Stimulated activated naive CD8-positive, alpha-beta T cell treated with anti-CD3 and anti-CD28 coated beads, Interleukin-15, amount 100 ng/mL, for 72 hours (primary cell): Measurements from ENCODE around the gene PPP1R1C.

ENCODE experiments used
- ATAC-seq: fragments of 150-1000 bp; cut with Tn5 transposase; 2 replicates; pipeline ENCODE4 v1.10.0; 2021; ENCODE audit warnings: mild to moderate bottlenecking, moderate library complexity
- DNase-seq, 2 donors: peaks; one replicate each; pipeline ENCODE4 v3.0.0; 2021 to 2022
- H3K27ac Mint-ChIP-seq, 2 donors: one replicate each; pipeline ENCODE4 v1.8.0; 2022; ENCODE audit warnings: mild to moderate bottlenecking in 2 of 2, mixed read lengths in 2 of 2, moderate library complexity in 2 of 2
- H3K27me3 Mint-ChIP-seq: one replicate; pipeline ENCODE4 v1.8.0; 2022; ENCODE audit warnings: mixed read lengths
- H3K4me1 Mint-ChIP-seq: one replicate; pipeline ENCODE4 v1.8.0; 2022; ENCODE audit warnings: mild to moderate bottlenecking, mixed read lengths
- H3K4me3 Mint-ChIP-seq, 2 donors: one replicate each; pipeline ENCODE4 v1.8.0; 2022; ENCODE audit warnings: mild to moderate bottlenecking in 2 of 2, mixed read lengths in 2 of 2, moderate library complexity in 1 of 2
- H3K9me3 Mint-ChIP-seq, 2 donors: one replicate each; pipeline ENCODE4 v1.8.0; 2022; ENCODE audit warnings: mixed read lengths in 2 of 2

The PPP1R1C gene

GRCh38 chr2:182088681-182089320, 103.1 kb downstream of the PPP1R1C start:
- no peak overlapping the region for H3K4me3 Mint-ChIP-seq
- peaks cover 0 to 6% of the 10 kb centered on the region in 2 donors for H3K9me3 Mint-ChIP-seq
- no peak for DNase-seq
- no peak overlapping the region for H3K27ac Mint-ChIP-seq
- H3K27me3 Mint-ChIP-seq = no peaks in the 10 kb centered on the region
- H3K4me1 Mint-ChIP-seq = no peaks in the 10 kb centered on the region
- ATAC-seq = no peak

- Mint-ChIP-seq H3K4me3 (no peak overlapping the region), H3K9me3 (peaks cover 0 to 9% of the 10 kb centered on the region in 2 donors), H3K4me1 (no peaks in the 10 kb centered on the region), H3K27ac (no peak overlapping the region), H3K27me3 (no peaks in the 10 kb centered on the region)
- ATAC-seq (no peak), DNase-seq (no peak)
Observed at GRCh38 chr2:182090486-182090885, 104.8 kb downstream of the PPP1R1C start.

GRCh38 chr2:182097571-182098164, 112.0 kb downstream of the PPP1R1C start:
- Mint-ChIP-seq H3K9me3 (peaks cover 0 to 9% of the 10 kb centered on the region in 2 donors), H3K27ac (no peak overlapping the region), H3K27me3 (no peaks in the 10 kb centered on the region), H3K4me1 (no peaks in the 10 kb centered on the region), H3K4me3 (no peak overlapping the region)
- DNase-seq = no peak
- no peak for ATAC-seq

- ATAC-seq (no peak), DNase-seq (no peak)
- Mint-ChIP-seq H3K4me3 (no peak overlapping the region), H3K9me3 (peaks cover 0 to 5% of the 10 kb centered on the region in 2 donors), H3K4me1 (no peaks in the 10 kb centered on the region), H3K27ac (no peak overlapping the region), H3K27me3 (no peaks in the 10 kb centered on the region)
Observed at GRCh38 chr2:182098648-182099047, 113.0 kb downstream of the PPP1R1C start.

GRCh38 chr2:182101263-182101662, 115.6 kb downstream of the PPP1R1C start:
- no peaks in the 10 kb centered on the region for H3K4me1 Mint-ChIP-seq
- ATAC-seq = no peak
- no peak overlapping the region for H3K4me3 Mint-ChIP-seq
- no peaks in the 10 kb centered on the region for H3K27me3 Mint-ChIP-seq
- no peak overlapping the region for H3K27ac Mint-ChIP-seq
- no peaks in the 10 kb centered on the region for H3K9me3 Mint-ChIP-seq
- DNase-seq = no peak

- no peaks in the 10 kb centered on the region for H3K9me3 Mint-ChIP-seq
- H3K27me3 Mint-ChIP-seq = no peaks in the 10 kb centered on the region
- H3K4me3 Mint-ChIP-seq = no peak overlapping the region
- no peak for ATAC-seq
- no peak overlapping the region for H3K27ac Mint-ChIP-seq
- no peak for DNase-seq
- H3K4me1 Mint-ChIP-seq = no peaks in the 10 kb centered on the region
Observed at GRCh38 chr2:182103526-182103925, 117.9 kb downstream of the PPP1R1C start.

- H3K27me3 Mint-ChIP-seq = no peaks in the 10 kb centered on the region
- H3K27ac Mint-ChIP-seq = no peak overlapping the region
- H3K4me1 Mint-ChIP-seq = no peaks in the 10 kb centered on the region
- H3K4me3 Mint-ChIP-seq = no peak overlapping the region
- DNase-seq (no peak), ATAC-seq (no peak)
- H3K9me3 Mint-ChIP-seq = no peaks in the 10 kb centered on the region
Observed at GRCh38 chr2:182110347-182110746, 124.7 kb downstream of the PPP1R1C start.

- Mint-ChIP-seq H3K27me3 (no peaks in the 10 kb centered on the region), H3K4me1 (no peaks in the 10 kb centered on the region), H3K9me3 (no peaks in the 10 kb centered on the region), H3K4me3 (no peak overlapping the region), H3K27ac (no peak overlapping the region)
- DNase-seq (no peak), ATAC-seq (no peak)
Observed at GRCh38 chr2:182113334-182113733, 127.7 kb downstream of the PPP1R1C start.

GRCh38 chr2:182115258-182115657, 129.6 kb downstream of the PPP1R1C start:
- no peak overlapping the region for H3K27ac Mint-ChIP-seq
- no peaks in the 10 kb centered on the region for H3K9me3 Mint-ChIP-seq
- H3K4me3 Mint-ChIP-seq = no peak overlapping the region
- ATAC-seq (no peak), DNase-seq (no peak)
- H3K27me3 Mint-ChIP-seq = no peaks in the 10 kb centered on the region
- no peaks in the 10 kb centered on the region for H3K4me1 Mint-ChIP-seq

- Mint-ChIP-seq H3K27me3 (no peaks in the 10 kb centered on the region), H3K4me3 (no peak overlapping the region), H3K4me1 (no peaks in the 10 kb centered on the region), H3K9me3 (peaks cover 0 to 2% of the 10 kb centered on the region in 2 donors), H3K27ac (no peak overlapping the region)
- ATAC-seq = no peak
- no peak for DNase-seq
Observed at GRCh38 chr2:182116774-182117173, 131.1 kb downstream of the PPP1R1C start.

- no peaks in the 10 kb centered on the region for H3K27me3 Mint-ChIP-seq
- no peak overlapping the region for H3K27ac Mint-ChIP-seq
- ATAC-seq (no peak), DNase-seq (no peak)
- peaks cover 0 to 4% of the 10 kb centered on the region in 2 donors for H3K9me3 Mint-ChIP-seq
- no peaks in the 10 kb centered on the region for H3K4me1 Mint-ChIP-seq
- no peak overlapping the region for H3K4me3 Mint-ChIP-seq
Observed at GRCh38 chr2:182117196-182117595, 131.5 kb downstream of the PPP1R1C start.

GRCh38 chr2:182128821-182129707, 143.4 kb downstream of the PPP1R1C start:
- Mint-ChIP-seq H3K27me3 (no peaks in the 10 kb centered on the region), H3K9me3 (no peaks in the 10 kb centered on the region), H3K27ac (no peak overlapping the region), H3K4me3 (no peak overlapping the region), H3K4me1 (no peaks in the 10 kb centered on the region)
- no peak for ATAC-seq
- DNase-seq = no peak

- Mint-ChIP-seq H3K27ac (no peak overlapping the region), H3K9me3 (no peaks in the 10 kb centered on the region), H3K4me1 (no peaks in the 10 kb centered on the region), H3K27me3 (peaks cover 4% of the 10 kb centered on the region), H3K4me3 (no peak overlapping the region)
- no peak for ATAC-seq
- DNase-seq = no peak
Observed at GRCh38 chr2:182132605-182133004, 147.0 kb downstream of the PPP1R1C start.

GRCh38 chr2:182133195-182133891, 147.7 kb downstream of the PPP1R1C start:
- H3K27me3 Mint-ChIP-seq = peaks cover 11% of the 10 kb centered on the region
- H3K27ac Mint-ChIP-seq = no peak overlapping the region
- H3K9me3 Mint-ChIP-seq = no peaks in the 10 kb centered on the region
- no peaks in the 10 kb centered on the region for H3K4me1 Mint-ChIP-seq
- DNase-seq (no peak), ATAC-seq (no peak)
- no peak overlapping the region for H3K4me3 Mint-ChIP-seq

GRCh38 chr2:182134201-182134600, 148.5 kb downstream of the PPP1R1C start:
- Mint-ChIP-seq H3K27ac (no peak overlapping the region), H3K27me3 (peaks cover 16% of the 10 kb centered on the region), H3K4me3 (no peak overlapping the region), H3K9me3 (no peaks in the 10 kb centered on the region), H3K4me1 (no peaks in the 10 kb centered on the region)
- DNase-seq = no peak
- ATAC-seq = peak; percentile 33
